H9 (cell line): Measurements from ENCODE around the gene GLYATL1. TPM values are rescaled to one million over a fixed set of nuclear protein-coding genes. Genes with fewer than 3 reads are reported as not detected.

ENCODE experiments used
- DNase-seq: peaks from one replicate; pipeline ENCODE4 v3.0.0-alpha.2; 2017
- H2AFZ ChIP-seq: one replicate; pipeline ENCODE4 v1.6.1; 2013; ENCODE audit warnings: mild to moderate bottlenecking, low read length, control low read depth, moderate library complexity
- H2AK5ac ChIP-seq: 2 replicates; pipeline ENCODE4 v1.6.1; 2013; ENCODE audit warnings: low read length, control low read depth, mixed read lengths; ENCODE audit not compliant: insufficient read length
- H2BK120ac ChIP-seq: one replicate; pipeline ENCODE4 v1.6.1; 2013; ENCODE audit warnings: low read depth, mild to moderate bottlenecking, low read length, control low read depth, inconsistent platforms; ENCODE audit not compliant: poor library complexity, severe bottlenecking
- H2BK12ac ChIP-seq: 2 replicates; pipeline ENCODE4 v1.6.1; 2013; ENCODE audit warnings: low read length, control low read depth, mixed read lengths, low read depth; ENCODE audit not compliant: insufficient read length
- H2BK15ac ChIP-seq: 2 replicates; pipeline ENCODE4 v1.6.1; 2013; ENCODE audit warnings: low read depth, low read length, control low read depth
- H2BK20ac ChIP-seq: one replicate; pipeline ENCODE4 v1.6.1; 2013; ENCODE audit warnings: low read depth, mild to moderate bottlenecking, low read length, control low read depth, inconsistent platforms; ENCODE audit not compliant: poor library complexity, severe bottlenecking
- H2BK5ac ChIP-seq: 2 replicates; pipeline ENCODE4 v1.6.1; 2013; ENCODE audit warnings: low read length, control low read depth, mixed read lengths; ENCODE audit not compliant: insufficient read length
- H3K14ac ChIP-seq: 2 replicates; pipeline ENCODE4 v1.6.1; 2013; ENCODE audit warnings: low read length, control low read depth; ENCODE audit not compliant: insufficient read depth
- H3K18ac ChIP-seq: 2 replicates; pipeline ENCODE4 v1.6.1; 2013; ENCODE audit warnings: low read depth, mild to moderate bottlenecking, mixed read lengths, low read length, control low read depth; ENCODE audit not compliant: insufficient read length
- H3K23ac ChIP-seq: 2 replicates; pipeline ENCODE4 v1.6.1; 2013; ENCODE audit warnings: low read length, control low read depth, mixed read lengths, low read depth; ENCODE audit not compliant: insufficient read length
- H3K23me2 ChIP-seq: 2 replicates; pipeline ENCODE4 v1.6.1; 2013; ENCODE audit warnings: low read depth, mild to moderate bottlenecking, mixed read lengths, low read length, control low read depth; ENCODE audit not compliant: insufficient read length, poor library complexity, severe bottlenecking
- H3K27ac ChIP-seq: 2 replicates; pipeline ENCODE4 v1.5.1; 2013; ENCODE audit warnings: low read length, control low read depth, mixed read lengths, low read depth; ENCODE audit not compliant: insufficient read length
- H3K27me3 ChIP-seq: 2 replicates; pipeline ENCODE4 v1.6.1; 2013; ENCODE audit warnings: low read length, control low read depth, inconsistent platforms; ENCODE audit not compliant: insufficient read depth
- H3K4ac ChIP-seq: 2 replicates; pipeline ENCODE4 v1.6.1; 2013; ENCODE audit warnings: low read depth, mild to moderate bottlenecking, control low read depth, inconsistent platforms, low read length, moderate library complexity
- H3K4me1 ChIP-seq: 2 replicates; pipeline ENCODE4 v1.6.1; 2013; ENCODE audit warnings: low read length, control low read depth, inconsistent platforms; ENCODE audit not compliant: insufficient read depth
- H3K4me2 ChIP-seq: 2 replicates; pipeline ENCODE4 v1.6.1; 2013; ENCODE audit warnings: low read length, control low read depth, mixed read lengths; ENCODE audit not compliant: insufficient read length, insufficient read depth
- H3K56ac ChIP-seq: 2 replicates; pipeline ENCODE4 v1.6.1; 2013; ENCODE audit warnings: low read depth, mild to moderate bottlenecking, mixed read lengths, low read length, control low read depth; ENCODE audit not compliant: insufficient read length
- H3K79me1 ChIP-seq: 2 replicates; pipeline ENCODE4 v1.6.1; 2013; ENCODE audit warnings: low read depth, mild to moderate bottlenecking, moderate library complexity, low read length, control low read depth, inconsistent platforms; ENCODE audit not compliant: insufficient read depth, poor library complexity, severe bottlenecking
- H3K79me2 ChIP-seq: 2 replicates; pipeline ENCODE4 v1.6.1; 2013; ENCODE audit warnings: low read length, control low read depth, inconsistent platforms; ENCODE audit not compliant: insufficient read depth
- H3K9ac ChIP-seq: 2 replicates; pipeline ENCODE4 v1.6.1; 2013; ENCODE audit warnings: low read length, control low read depth, mixed read lengths; ENCODE audit not compliant: insufficient read length; ENCODE audit errors: extremely low read depth
- H3K9me3 ChIP-seq: one replicate; pipeline ENCODE4 v1.6.1; 2013; ENCODE audit warnings: low read depth, low read length, inconsistent platforms; ENCODE audit not compliant: control insufficient read depth
- H3T11ph ChIP-seq: one replicate; pipeline ENCODE4 v1.6.1; 2013; ENCODE audit warnings: mild to moderate bottlenecking, low read length, control low read depth, inconsistent platforms
- H4K20me1 ChIP-seq: one replicate; pipeline ENCODE4 v1.6.1; 2013; ENCODE audit not compliant: control insufficient read depth, insufficient read length, insufficient read depth
- H4K5ac ChIP-seq: 2 replicates; pipeline ENCODE4 v1.6.1; 2013; ENCODE audit warnings: low read depth, mild to moderate bottlenecking, mixed read lengths, low read length, control low read depth; ENCODE audit not compliant: insufficient read length
- H4K8ac ChIP-seq: replicated peaks from 2 replicates; pipeline ENCODE4 v1.6.1; 2013; ENCODE audit warnings: low read length, control low read depth, mixed read lengths, low read depth; ENCODE audit not compliant: insufficient read length
- H4K91ac ChIP-seq: 2 replicates; pipeline ENCODE4 v1.6.1; 2013; ENCODE audit warnings: low read depth, mild to moderate bottlenecking, moderate library complexity, mixed read lengths, low read length, control low read depth; ENCODE audit not compliant: insufficient read length
- H3K27ac Mint-ChIP-seq, 3 experiments: 2 replicates in 2 of 3; 3 replicates in 1 of 3; pipeline ENCODE4 v1.8.0; 2020 to 2021; ENCODE audit warnings: mixed read lengths in 3 of 3, mild to moderate bottlenecking in 1 of 3, moderate library complexity in 1 of 3
- H3K27me3 Mint-ChIP-seq: 2 replicates; pipeline ENCODE4 v1.8.0; 2021; ENCODE audit warnings: low read depth, mild to moderate bottlenecking, moderate library complexity, mixed read lengths
- H3K36me3 Mint-ChIP-seq, 3 experiments: 2 replicates in 2 of 3; 3 replicates in 1 of 3; pipeline ENCODE4 v1.8.0; 2020 to 2021; ENCODE audit warnings: low read depth in 3 of 3, mixed read lengths in 3 of 3; ENCODE audit not compliant: insufficient read depth in 1 of 3
- H3K4me1 Mint-ChIP-seq, 2 experiments: 2 replicates each; pipeline ENCODE4 v1.8.0; 2020; ENCODE audit warnings: mixed read lengths in 2 of 2
- H3K4me3 Mint-ChIP-seq, 2 experiments: 2 replicates in 1 of 2; 3 replicates in 1 of 2; pipeline ENCODE4 v1.8.0; 2020 to 2021; ENCODE audit warnings: mild to moderate bottlenecking in 2 of 2, mixed read lengths in 2 of 2, moderate library complexity in 1 of 2
- H3K9me3 Mint-ChIP-seq, 2 experiments: 2 replicates in 1 of 2; 3 replicates in 1 of 2; pipeline ENCODE4 v1.8.0; 2020; ENCODE audit warnings: mild to moderate bottlenecking in 2 of 2, mixed read lengths in 2 of 2, moderate library complexity in 1 of 2
- CTCF ChIP-seq: fragments of 200-600 bp; sonication (generic); conservative IDR thresholded peaks from 3 replicates; pipeline ENCODE4 v1.8.0; 2021; ENCODE audit warnings: antibody characterized with exemption, mild to moderate bottlenecking
- WGBS: extraction: QIAGEN DNeasy Blood & Tissue Kit; methylation state at CpG from one replicate; pipeline ENCODE4 v1.1.7; 2013; ENCODE audit warnings: missing lambda C conversion rate, low lambda C conversion rate, mixed read lengths; ENCODE audit not compliant: insufficient read length; ENCODE audit errors: extremely low coverage; 5-methylcytosine and 5-hydroxymethylcytosine counted together
- total RNA-seq: library from RNA; stranded (reverse); gene quantifications from 2 replicates; pipeline ENCODE4 v1.2.1, GENCODE V29; 2021

The GLYATL1 gene
- total RNA-seq, 1 experiment from 2014 or later: 2.8 TPM

GRCh38 chr11:58898106-58898505 is 41.2 kb upstream of the GLYATL1 start:
- Histone ChIP-seq H2AK5ac (no peak overlapping the region), H2BK15ac (no peak overlapping the region), H3K4me1 (no peaks in the 10 kb centered on the region; the same call in 1 of the 2 replicates), H3K14ac (no peak overlapping the region), H3K23me2 (peaks cover 3% of the 10 kb centered on the region), H2BK5ac (no peak overlapping the region), H2BK120ac (no peak overlapping the region), H4K8ac (no peak overlapping the region), H3K27ac (no peak overlapping the region), H2BK20ac (no peak overlapping the region), H4K91ac (no peak overlapping the region), H3K18ac (no peak overlapping the region), H3K27me3 (no peaks in the 10 kb centered on the region; the same call in 1 of the 2 replicates), H4K5ac (no peak overlapping the region), H3K79me2 (no peaks in the 10 kb centered on the region), H3K56ac (no peak overlapping the region), H3K4me2 (no peak overlapping the region), H3K4ac (no peak overlapping the region), H3K23ac (no peak overlapping the region), H4K20me1 (no peaks in the 10 kb centered on the region), H3K79me1 (no peaks in the 10 kb centered on the region), H2BK12ac (no peak overlapping the region), H3K9ac (no peak overlapping the region), H3T11ph (no peak overlapping the region), H3K9me3 (no peaks in the 10 kb centered on the region), H2AFZ (no peak overlapping the region)
- Mint-ChIP-seq H3K27me3 (peaks cover 21% of the 10 kb centered on the region), H3K4me3 (no peak overlapping the region), H3K27ac (no peak overlapping the region), H3K4me1 (peaks cover 32 to 38% of the 10 kb centered on the region in 2 experiments), H3K36me3 (peaks cover 3 to 10% (median 5%) of the 10 kb centered on the region in 3 experiments; a peak in 6 of 7 replicates), H3K9me3 (no peaks in the 10 kb centered on the region)
- no peak for DNase-seq
- no peak for TF ChIP-seq CTCF
- WGBS: no CpG with 5 or more reads among the region's 1 CpG
